OCI-LY1 (cell line): ENCODE data around the gene ANP32A.

ENCODE experiments used
- CTCF ChIP-seq: fragments of 200-600 bp; sonication (generic), shearing (Covaris generic); IDR thresholded peaks from 2 replicates; pipeline ENCODE4 v1.5.1; 2017; ENCODE audit warnings: mild to moderate bottlenecking, antibody characterized with exemption, low read length, moderate library complexity, mixed read lengths
- EZH2 ChIP-seq: fragments of 200-600 bp; sonication (generic), shearing (Covaris generic); IDR thresholded peaks from 2 replicates; pipeline ENCODE4 v1.8.0; 2017; ENCODE audit warnings: borderline replicate concordance, mixed run types, mild to moderate bottlenecking, antibody characterized with exemption, low read length, moderate library complexity, mixed read lengths

GRCh38 chr15:68782589-68783161 lies 38.0 kb downstream of the ANP32A start:
- TF ChIP-seq EZH2 (no peak), CTCF (no peak)
